ENCODE measurements around the gene BAZ2B. TPM values are rescaled to one million over a fixed set of nuclear protein-coding genes. Genes with fewer than 3 reads are reported as not detected.

The BAZ2B gene
- total RNA-seq, 3 donors from 2014 or later (not counting 1 experiment from before 2014, with no cell fraction given), result 59.8 to 73.7 (median 68.4) TPM

DNA sequence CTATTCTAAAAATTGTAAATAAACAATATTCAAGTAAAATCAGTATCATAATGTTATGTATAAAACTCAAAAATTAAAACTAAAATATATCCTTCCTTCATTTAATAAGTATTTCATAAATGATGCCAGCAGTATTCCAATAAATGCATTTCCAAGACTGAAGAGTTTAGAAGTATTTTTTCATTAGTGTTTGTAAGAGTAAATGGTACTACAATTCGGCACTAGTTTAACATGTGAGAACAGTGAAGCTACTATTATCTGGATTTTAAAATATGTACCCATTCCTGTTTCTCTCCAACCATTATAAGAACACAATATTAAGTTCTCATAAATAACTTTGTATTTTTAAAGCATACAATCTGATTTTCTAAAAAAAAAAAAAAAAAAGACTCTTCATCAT, 3.3 kb downstream of the BAZ2B start:
- Histone ChIP-seq H3K4me1 (ENCODE audit: control insufficient read depth, insufficient read depth, low read length) (peaks cover 9% of the 10 kb centered on the region), H3K36me3 (ENCODE audit: control insufficient read depth, insufficient read depth, low read length) (no peaks in the 10 kb centered on the region), H3K27me3 (ENCODE audit: control insufficient read depth, insufficient read depth, low read length) (peaks cover 15% of the 10 kb centered on the region), H3K4me3 (ENCODE audit: low read length) (no peak overlapping the region), H3K27ac (ENCODE audit: low read length) (no peak overlapping the region), H3K9me3 (ENCODE audit: control insufficient read depth, insufficient read depth, low read length) (no peaks in the 10 kb centered on the region)
- ATAC-seq (no peak), DNase-seq (no peak)
- WGBS (ENCODE audit: insufficient coverage), result no CpG with 5 or more reads among the region's 1 CpG
- TF ChIP-seq, protein P1, sequence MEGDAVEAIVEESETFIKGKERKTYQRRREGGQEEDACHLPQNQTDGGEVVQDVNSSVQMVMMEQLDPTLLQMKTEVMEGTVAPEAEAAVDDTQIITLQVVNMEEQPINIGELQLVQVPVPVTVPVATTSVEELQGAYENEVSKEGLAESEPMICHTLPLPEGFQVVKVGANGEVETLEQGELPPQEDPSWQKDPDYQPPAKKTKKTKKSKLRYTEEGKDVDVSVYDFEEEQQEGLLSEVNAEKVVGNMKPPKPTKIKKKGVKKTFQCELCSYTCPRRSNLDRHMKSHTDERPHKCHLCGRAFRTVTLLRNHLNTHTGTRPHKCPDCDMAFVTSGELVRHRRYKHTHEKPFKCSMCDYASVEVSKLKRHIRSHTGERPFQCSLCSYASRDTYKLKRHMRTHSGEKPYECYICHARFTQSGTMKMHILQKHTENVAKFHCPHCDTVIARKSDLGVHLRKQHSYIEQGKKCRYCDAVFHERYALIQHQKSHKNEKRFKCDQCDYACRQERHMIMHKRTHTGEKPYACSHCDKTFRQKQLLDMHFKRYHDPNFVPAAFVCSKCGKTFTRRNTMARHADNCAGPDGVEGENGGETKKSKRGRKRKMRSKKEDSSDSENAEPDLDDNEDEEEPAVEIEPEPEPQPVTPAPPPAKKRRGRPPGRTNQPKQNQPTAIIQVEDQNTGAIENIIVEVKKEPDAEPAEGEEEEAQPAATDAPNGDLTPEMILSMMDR (IDR thresholded peaks at IDR 0.05), result no peak
- Mint-ChIP-seq H3K27ac (no peak overlapping the region), H3K27me3 (ENCODE audit: low read depth in 2 of 2) (peaks cover 16% of the 10 kb centered on the region in 2 donors), H3K36me3 (peaks cover 7% of the 10 kb centered on the region), H3K9me3 (no peaks in the 10 kb centered on the region), H3K4me1 (peaks cover 17% of the 10 kb centered on the region in 2 donors), H3K4me3 (no peak overlapping the region)
- intact Hi-C loops (cut with micrococcal nuclease), result loop anchor here (10.0 kb wide), 1 partner anchor 98 kb away; no protein-coding TSS in a partner anchor

DNA sequence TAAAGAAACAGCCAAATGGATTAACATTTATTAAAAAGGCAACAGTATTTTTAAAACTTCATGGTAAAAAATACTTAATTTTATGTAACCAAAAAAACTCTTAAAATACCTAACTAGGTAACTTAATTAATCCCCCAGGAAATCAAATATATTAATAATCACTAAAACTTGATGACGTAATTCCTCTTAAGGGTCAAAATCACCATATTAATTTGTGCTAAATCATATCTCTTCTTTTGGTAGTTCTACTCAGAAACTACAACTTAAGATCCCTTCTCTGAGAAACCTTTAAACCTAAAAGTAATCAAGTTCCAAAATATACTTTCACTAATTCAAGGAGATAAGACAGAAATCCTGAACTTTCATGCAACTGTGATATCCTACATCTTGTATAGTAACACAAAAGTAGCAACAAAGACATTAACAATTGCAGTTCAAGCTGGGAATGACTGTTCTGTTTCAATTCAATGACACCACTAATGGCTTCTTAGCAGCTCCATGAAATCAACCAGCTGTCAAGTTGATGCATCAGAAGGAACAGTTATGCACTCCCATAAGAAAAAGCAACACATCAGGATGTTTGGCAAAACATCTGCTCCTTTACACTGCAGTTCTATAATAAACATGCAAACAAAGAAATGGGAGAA, 4.0 kb downstream of the BAZ2B start:
- H3K4me3 ChIP-seq (ENCODE audit: low read length), result no peak overlapping the region
- H3K9me3 ChIP-seq (ENCODE audit: control insufficient read depth, insufficient read depth, low read length), result no peaks in the 10 kb centered on the region
- DNase-seq (no peak), ATAC-seq (no peak)
- no peaks in the 10 kb centered on the region for H3K36me3 ChIP-seq (ENCODE audit: control insufficient read depth, insufficient read depth, low read length)
- peaks cover 7% of the 10 kb centered on the region for H3K36me3 Mint-ChIP-seq
- H3K27ac ChIP-seq (ENCODE audit: low read length), result no peak overlapping the region
- peaks cover 9% of the 10 kb centered on the region for H3K4me1 ChIP-seq (ENCODE audit: control insufficient read depth, insufficient read depth, low read length)
- 83% methylated on average over 1 of the region's 1 CpG for WGBS (ENCODE audit: insufficient coverage)
- no peaks in the 10 kb centered on the region for H3K9me3 Mint-ChIP-seq
- TF ChIP-seq, protein P1 (IDR thresholded peaks at IDR 0.05), result no peak
- H3K4me1 Mint-ChIP-seq, result peaks cover 17% of the 10 kb centered on the region in 2 donors
- no peak overlapping the region for H3K4me3 Mint-ChIP-seq
- H3K27ac Mint-ChIP-seq, result no peak overlapping the region
- intact Hi-C loops (cut with micrococcal nuclease), result loop anchor here (10.0 kb wide), 1 partner anchor 98 kb away; no protein-coding TSS in a partner anchor
- peaks cover 15% of the 10 kb centered on the region for H3K27me3 ChIP-seq (ENCODE audit: control insufficient read depth, insufficient read depth, low read length)
- peaks cover 16% of the 10 kb centered on the region in 2 donors for H3K27me3 Mint-ChIP-seq (ENCODE audit: low read depth in 2 of 2)

DNA sequence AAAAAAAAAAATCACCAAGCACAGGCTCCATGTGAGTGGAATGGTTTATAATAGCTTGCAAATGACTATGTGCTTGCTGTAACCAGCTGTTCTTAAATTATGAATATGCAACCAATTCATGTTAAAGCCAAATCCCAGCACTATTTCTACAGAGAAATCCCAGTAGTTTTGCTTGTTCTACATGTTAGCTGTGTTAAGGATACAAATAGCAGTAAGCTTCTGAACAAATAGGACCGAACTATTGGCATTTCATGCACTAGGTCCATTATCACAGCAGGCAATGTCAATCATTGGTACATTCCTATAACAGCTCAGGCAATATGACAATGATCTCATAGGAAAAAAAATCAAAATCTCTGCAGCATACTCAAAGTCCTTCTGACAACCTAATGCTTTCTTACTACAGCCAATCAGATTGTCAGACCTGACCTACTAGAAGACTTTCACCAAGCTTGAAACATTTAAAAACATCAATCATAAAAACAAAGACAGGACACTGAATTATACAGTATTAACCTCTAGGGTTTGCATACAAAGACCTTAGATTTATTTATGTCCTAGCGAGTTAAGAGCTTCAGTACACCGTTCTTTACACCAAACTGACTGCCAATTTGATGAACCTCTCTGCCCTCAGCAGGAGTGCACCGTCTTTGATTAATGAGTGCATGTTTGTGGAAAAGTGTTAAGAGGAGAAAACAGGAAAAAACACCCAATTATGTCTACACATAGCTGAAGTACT, 6.4 kb downstream of the BAZ2B start:
- Histone ChIP-seq H3K27me3 (ENCODE audit: control insufficient read depth, insufficient read depth, low read length) (peaks cover 6% of the 10 kb centered on the region), H3K9me3 (ENCODE audit: control insufficient read depth, insufficient read depth, low read length) (no peaks in the 10 kb centered on the region), H3K27ac (ENCODE audit: low read length) (no peak overlapping the region), H3K4me3 (ENCODE audit: low read length) (no peak overlapping the region), H3K4me1 (ENCODE audit: control insufficient read depth, insufficient read depth, low read length) (no peaks in the 10 kb centered on the region), H3K36me3 (ENCODE audit: control insufficient read depth, insufficient read depth, low read length) (no peaks in the 10 kb centered on the region)
- H3K27me3 Mint-ChIP-seq (ENCODE audit: low read depth in 2 of 2), result peaks cover 5 to 9% of the 10 kb centered on the region in 2 donors
- no peak overlapping the region for H3K4me3 Mint-ChIP-seq
- DNase-seq (no peak), ATAC-seq (no peak)
- peaks cover 7 to 12% of the 10 kb centered on the region in 2 donors for H3K4me1 Mint-ChIP-seq
- WGBS (ENCODE audit: insufficient coverage), result 98% methylated on average over 3 of the region's 4 CpGs
- H3K9me3 Mint-ChIP-seq, result no peaks in the 10 kb centered on the region
- H3K27ac Mint-ChIP-seq, result no peak overlapping the region
- TF ChIP-seq, protein P1 (IDR thresholded peaks at IDR 0.05), result no peak
- intact Hi-C loops (cut with micrococcal nuclease), result loop anchor here (10.0 kb wide), 1 partner anchor 95 kb away; no protein-coding TSS in a partner anchor
- no peaks in the 10 kb centered on the region for H3K36me3 Mint-ChIP-seq

All from natural killer cell (primary cell).